T47D (cell line): ENCODE results near the gene EREG.

Source experiments
- DNase-seq, 2 experiments: peaks; one replicate each; pipeline versions ENCODE4 v3.0.0 to v3.0.0-alpha.2; 2011 to 2012; ENCODE audit warnings: low read depth in 1 of 2, low spot score in 1 of 2
- JUND ChIP-seq: IDR thresholded peaks from 2 replicates; pipeline ENCODE4 v1.6.1; 2012; ENCODE audit warnings: low read depth
- in situ Hi-C: cut with HindIII; loops from 2 replicates; pipeline ENCODE4 v1.10.0; 2016; ENCODE audit warnings: low sequenced_read_pairs, low pct_unique_long_range_greater_than_20kb

The EREG gene

DNA sequence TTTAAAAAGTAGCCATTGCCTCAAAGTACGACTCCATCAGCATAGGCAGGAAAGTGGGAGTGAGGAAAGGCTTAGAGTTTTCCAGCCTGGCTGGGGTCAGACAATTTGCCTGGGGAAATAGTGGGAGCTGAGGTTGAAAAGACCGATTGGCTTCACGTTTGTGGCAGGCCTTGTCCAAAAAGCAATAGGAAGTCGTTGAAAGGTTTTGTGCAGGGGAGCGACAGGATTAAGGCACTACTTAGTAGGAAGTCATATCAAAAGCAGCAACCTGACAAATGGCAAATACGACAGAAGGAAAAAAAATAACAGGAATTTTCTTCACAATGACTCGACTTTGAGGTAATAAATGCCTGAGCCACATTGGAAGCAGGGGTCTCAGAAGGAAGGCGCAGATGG lies 691 bp upstream of the EREG start:
- no peak for DNase-seq
- in situ Hi-C loops, result no loop called here
- no peak for TF ChIP-seq JUND

- in situ Hi-C loops, result no loop called here
- no peak for DNase-seq
- no peak for TF ChIP-seq JUND
These were observed 816 bp downstream of the EREG start for GRCh38 chr4:74365761-74366160.

- no peak for TF ChIP-seq JUND
- in situ Hi-C loops, result no loop called here
- no peak for DNase-seq
These were observed 1.5 kb downstream of the EREG start for GRCh38 chr4:74366367-74366911.

- in situ Hi-C loops, result no loop called here
- no peak for DNase-seq
- no peak for TF ChIP-seq JUND
These were observed 2.8 kb downstream of the EREG start for GRCh38 chr4:74367656-74368290.

DNA sequence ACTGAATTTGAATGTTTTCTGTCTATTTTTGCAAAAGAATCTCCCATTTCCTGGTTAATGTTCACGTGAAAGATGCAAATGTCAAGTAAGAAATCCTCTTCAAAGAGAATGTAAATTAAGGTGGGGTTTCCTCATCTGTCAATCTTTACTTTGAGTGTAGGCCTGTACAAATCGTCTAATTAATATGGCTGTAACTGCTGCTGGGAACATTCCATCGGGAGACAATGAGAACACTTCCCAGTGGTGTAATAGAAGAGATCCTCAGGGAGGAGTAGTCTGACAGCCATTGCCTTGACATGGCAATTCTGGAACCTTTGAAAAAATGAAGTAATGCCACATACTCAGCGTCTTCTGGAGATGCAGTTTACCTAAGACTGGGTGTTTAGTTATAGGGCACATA lies 3.7 kb downstream of the EREG start:
- in situ Hi-C loops, result no loop called here
- DNase-seq, result no peak
- TF ChIP-seq JUND, result no peak

DNA sequence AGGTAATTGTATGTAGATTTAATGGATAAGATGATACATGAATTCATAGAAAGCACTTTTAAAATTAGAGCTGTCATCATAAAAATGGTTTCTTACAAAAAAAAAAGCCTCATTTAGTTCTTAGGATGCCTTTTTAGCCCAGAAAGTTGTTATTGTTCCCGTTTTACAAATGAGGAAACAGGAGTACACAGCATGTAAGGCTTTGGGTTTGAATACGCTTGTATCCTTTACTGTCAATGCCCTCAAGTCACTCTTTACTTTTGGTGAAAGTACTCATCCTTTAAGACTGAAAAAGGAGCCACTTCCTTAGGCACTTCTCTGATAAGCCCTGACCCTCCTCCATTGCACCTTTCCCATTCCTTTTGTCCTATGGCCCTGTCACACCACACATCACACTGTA lies 4.9 kb downstream of the EREG start:
- TF ChIP-seq JUND, result no peak
- DNase-seq, result no peak
- in situ Hi-C loops, result no loop called here

DNA sequence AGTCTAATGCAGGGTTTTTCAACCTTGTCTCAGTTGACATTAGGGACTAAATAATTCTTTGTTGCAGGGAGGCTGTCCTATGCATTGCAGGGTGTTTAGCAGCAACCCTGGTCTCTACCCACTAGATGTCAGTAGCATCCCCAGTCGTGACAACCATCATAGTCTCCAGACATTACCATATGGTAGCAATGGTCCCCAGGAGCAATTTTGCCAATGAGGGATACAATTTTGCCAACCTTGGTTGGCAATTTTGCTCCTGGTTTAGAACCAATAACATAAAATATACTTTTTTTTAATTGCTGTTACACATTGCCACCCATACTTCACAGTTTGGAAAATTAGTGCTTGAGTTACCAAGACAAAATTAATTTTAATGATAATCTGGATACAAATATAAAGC lies 6.0 kb downstream of the EREG start:
- peak; percentile 23 to 77 for DNase-seq
- in situ Hi-C loops, result no loop called here
- TF ChIP-seq JUND, result no peak

- no peak for TF ChIP-seq JUND
- in situ Hi-C loops, result no loop called here
- DNase-seq, result no peak
These were observed 9.2 kb downstream of the EREG start for GRCh38 chr4:74374128-74374527.

DNA sequence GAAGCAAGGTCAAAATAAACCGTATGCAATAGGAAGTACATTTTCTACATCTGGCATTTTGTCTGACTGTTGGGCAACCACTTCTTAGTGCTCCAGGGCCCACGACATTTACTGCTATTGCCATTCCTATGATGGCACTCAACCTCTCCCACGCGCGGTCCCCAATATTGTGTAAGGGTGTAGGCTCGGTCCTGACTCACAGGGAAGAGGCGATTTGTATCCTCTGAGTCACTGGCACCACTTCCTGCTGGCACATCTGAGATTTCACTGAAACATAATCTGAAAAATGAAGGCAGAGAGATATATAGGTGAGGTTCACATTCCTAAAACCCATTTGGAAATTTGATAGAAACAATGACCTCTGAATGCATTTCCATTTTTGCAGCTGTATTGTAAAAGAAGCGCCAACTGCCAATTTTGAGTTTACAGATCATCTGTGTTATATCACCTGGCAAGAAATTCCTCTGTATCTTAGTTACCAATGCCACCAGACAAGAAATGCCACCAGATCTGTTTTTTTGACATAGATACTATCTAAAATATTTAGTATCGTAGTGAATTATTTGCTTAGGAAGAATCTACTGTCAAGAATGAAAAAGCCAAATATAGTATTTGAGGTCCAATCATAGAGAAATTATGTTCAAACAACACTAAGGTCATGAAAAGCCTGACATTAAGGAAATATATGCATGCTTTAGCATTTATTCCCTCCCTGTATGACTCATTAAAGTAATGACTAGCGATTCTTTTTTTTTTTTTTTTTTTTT lies 9.8 kb downstream of the EREG start:
- in situ Hi-C loops, result loop anchor here (25.0 kb wide), 1 partner anchor 238 kb away; no protein-coding TSS in a partner anchor

DNA sequence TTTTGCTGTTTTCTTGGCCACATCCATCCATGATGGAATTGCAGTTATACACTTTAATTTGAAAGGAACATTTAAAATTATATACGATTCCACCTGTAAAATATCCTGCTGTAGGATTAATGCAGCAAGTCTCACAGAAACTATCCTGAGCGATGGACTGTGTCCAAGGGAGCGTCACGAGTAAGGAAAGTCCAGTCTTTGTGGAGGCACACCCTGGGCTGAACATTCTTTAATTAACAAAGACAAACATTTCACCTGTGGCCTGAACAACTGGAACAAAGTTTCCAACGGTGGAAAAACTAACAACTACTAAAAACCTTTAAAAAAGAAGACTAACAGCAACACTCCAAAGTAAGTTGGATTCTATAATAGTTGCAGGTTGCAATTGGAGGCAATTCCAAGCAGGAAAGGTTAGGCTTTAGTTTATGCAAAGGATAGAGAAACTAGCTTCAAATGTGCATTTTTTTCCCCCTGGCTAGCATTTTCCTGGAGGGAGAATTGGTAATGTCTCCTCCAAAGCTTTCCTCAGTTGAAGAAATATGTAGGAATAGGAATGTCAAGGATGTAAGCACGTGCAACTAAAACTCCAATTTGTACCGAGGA lies 11.0 kb downstream of the EREG start:
- TF ChIP-seq JUND, result no peak
- in situ Hi-C loops, result loop anchor here (25.0 kb wide), 1 partner anchor 236 kb away; no protein-coding TSS in a partner anchor
- no peak for DNase-seq

More for the DNA sequence above, 9.8 kb downstream of the EREG start:
- TF ChIP-seq JUND, result no peak
- DNase-seq, result no peak

DNA sequence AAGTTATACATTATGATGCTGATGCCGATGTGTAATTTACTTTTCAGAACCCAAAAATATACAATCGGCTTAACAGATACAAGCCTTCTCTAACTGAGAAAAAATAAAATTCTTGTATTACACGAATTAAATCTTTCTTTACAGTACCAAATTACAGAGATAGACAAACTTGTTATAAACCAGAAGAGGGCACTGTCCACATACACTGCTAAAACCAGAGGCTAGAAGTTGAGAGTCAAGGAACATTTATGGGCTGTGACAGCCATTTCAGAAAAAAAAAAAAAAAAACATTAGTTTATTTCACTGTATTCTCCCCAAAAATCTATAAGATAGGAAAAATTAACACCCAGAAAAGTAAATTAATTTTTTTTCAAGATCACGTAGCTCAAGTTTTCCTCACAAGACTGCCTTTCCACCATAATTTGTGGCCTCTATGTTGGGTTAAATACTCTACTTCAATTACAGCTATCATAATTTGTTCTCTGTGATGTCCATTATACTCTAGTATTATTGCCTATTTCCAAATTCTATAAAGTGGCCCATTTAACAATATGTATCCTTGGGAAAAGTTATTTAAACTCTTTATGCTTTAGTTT lies 12.0 kb downstream of the EREG start:
- in situ Hi-C loops, result loop anchor here (25.0 kb wide), 1 partner anchor 235 kb away; no protein-coding TSS in a partner anchor
- DNase-seq, result peak; percentile 24 to 69
- TF ChIP-seq JUND, result no peak

GRCh38 chr4:74377714-74378113 lies 12.8 kb downstream of the EREG start:
- in situ Hi-C loops, result loop anchor here (25.0 kb wide), 1 partner anchor 235 kb away; no protein-coding TSS in a partner anchor
- TF ChIP-seq JUND, result no peak

More at GRCh38 chr4:74377714-74378113, 12.8 kb downstream of the EREG start:
- no peak for DNase-seq
